Measurements from ENCODE around the gene PDP2.
A peak's percentile ranks its signal among the peaks of the same experiment; 100 is the strongest.

The PDP2 gene

DNA sequence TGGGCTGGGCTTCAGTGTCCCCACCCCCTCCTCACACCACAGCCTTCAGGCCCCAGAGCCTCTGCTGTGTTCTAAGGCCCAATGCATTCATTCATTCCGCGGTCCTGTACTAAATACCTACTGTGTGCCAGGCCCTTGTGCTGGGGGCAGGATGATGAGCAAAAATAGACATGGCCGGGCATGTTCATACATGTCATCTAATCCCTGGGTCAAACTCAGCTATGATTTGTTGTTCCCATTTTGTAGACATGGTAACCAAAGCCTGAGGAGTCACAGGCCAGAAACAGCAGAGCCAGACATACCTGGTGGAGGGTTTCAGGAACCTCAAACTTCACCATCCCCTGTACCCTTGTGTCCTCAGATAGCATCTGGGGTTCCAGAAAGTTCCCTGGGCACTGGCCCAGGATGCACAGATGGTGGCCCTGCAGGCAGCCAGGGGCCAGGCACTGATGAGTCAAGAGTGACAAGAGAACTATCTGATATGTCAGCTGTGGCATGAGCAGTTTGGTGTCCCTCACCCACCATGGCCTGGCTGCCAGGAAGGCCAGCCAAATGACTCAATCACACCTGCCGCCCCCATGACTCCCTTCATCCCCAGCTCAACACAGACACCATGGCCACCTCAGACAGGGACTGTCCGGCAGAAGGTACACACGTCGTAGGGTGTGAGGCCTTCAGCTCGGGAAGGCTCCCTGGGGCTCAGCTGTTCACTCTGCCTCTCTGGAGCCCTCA lies 47.8 kb downstream of the PDP2 start:
- peak; percentile 94 to 96 for DNase-seq
- H2BK5ac ChIP-seq (ENCODE audit: low read depth, low read length, poor library complexity), result no peak overlapping the region
- H4K12ac ChIP-seq (ENCODE audit: low read depth, low read length), result no peak overlapping the region
- H3K18ac ChIP-seq (ENCODE audit: low read length), result no peak overlapping the region
- no peak overlapping the region for H3K4me3 ChIP-seq (ENCODE audit: low read depth, low read length)
- peaks cover 8 to 12% of the 10 kb centered on the region in 2 experiments for H3K4me1 ChIP-seq (ENCODE audit: control insufficient read depth in 1 of 2, insufficient read depth in 2 of 2, low read length in 2 of 2)
- H3K79me2 ChIP-seq (ENCODE audit: control insufficient read depth, insufficient read depth, low read length, poor library complexity), result no peaks in the 10 kb centered on the region
- no peak overlapping the region for H2AK5ac ChIP-seq (ENCODE audit: low read length)
- H3K4me2 ChIP-seq (ENCODE audit: low read length), result no peak overlapping the region
- H4K91ac ChIP-seq (ENCODE audit: low read depth, low read length), result no peak overlapping the region
- H3K23ac ChIP-seq (ENCODE audit: low read length), result no peak overlapping the region
- H3K27me3 ChIP-seq (ENCODE audit: insufficient read depth, low read length), result peaks cover 32% of the 10 kb centered on the region
- H2AFZ ChIP-seq (ENCODE audit: insufficient read depth, low read length, poor library complexity), result no peak overlapping the region
- H2BK12ac ChIP-seq (ENCODE audit: low read length), result no peak overlapping the region
- H3K27ac ChIP-seq (ENCODE audit: low read depth, low read length), result no peak overlapping the region
- H3K14ac ChIP-seq (ENCODE audit: low read length), result no peak overlapping the region
- peaks cover 5 to 8% of the 10 kb centered on the region in 2 experiments for H3K36me3 ChIP-seq (ENCODE audit: control insufficient read depth in 1 of 2, insufficient read depth in 2 of 2, low read length in 2 of 2)
- H3K79me1 ChIP-seq (ENCODE audit: low read length), result no peaks in the 10 kb centered on the region
- no peak overlapping the region for H3K4ac ChIP-seq (ENCODE audit: low read depth, low read length)
- no peak overlapping the region for H2BK120ac ChIP-seq (ENCODE audit: insufficient read depth, low read length, poor library complexity)
- no peak overlapping the region for H3K9ac ChIP-seq (ENCODE audit: low read length)
- WGBS (ENCODE audit: extremely low coverage, insufficient coverage, insufficient read length), result no CpG with 5 or more reads among the region's 8 CpGs
- H3K9me3 ChIP-seq (ENCODE audit: insufficient read depth, low read depth, low read length), result peaks cover 4% of the 10 kb centered on the region
- H4K8ac ChIP-seq (ENCODE audit: low read depth, low read length), result no peak overlapping the region

DNA sequence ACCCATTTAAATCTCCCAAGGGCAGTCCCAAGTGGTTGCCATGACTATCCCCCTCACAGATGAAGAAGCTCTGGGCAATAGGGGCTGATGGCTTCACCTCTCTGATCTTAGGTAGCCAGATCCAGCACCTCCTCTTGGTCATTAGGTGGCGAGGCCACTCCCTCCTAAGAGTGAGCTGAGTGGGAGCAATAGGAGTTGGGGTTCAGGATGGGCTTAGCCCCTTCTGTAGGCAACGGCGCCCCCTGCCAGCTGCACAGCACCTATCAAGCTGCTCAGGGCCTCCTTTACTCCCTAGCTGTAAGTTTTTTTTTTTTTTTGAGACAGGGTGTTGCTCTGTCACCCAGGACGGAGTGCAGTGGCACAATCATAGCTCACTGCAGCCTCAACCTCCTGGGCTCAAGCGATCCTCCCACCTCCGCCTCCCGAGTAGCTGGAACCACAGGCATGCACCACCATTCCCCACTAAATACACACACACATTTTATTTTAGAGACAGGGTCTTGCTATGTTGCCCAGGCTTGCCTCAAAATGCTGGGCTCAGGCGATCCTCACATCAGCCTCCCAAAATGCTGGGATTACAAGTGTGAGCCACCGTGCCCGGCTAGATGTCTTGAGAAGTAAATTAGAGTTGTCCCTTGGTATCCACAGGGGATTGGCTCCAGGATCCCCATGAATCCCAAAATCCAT lies 48.5 kb downstream of the PDP2 start:
- Histone ChIP-seq H2BK5ac (ENCODE audit: low read depth, low read length, poor library complexity) (no peak overlapping the region), H3K4ac (ENCODE audit: low read depth, low read length) (no peak overlapping the region), H3K23ac (ENCODE audit: low read length) (no peak overlapping the region), H3K79me1 (ENCODE audit: low read length) (peaks cover under 1% of the 10 kb centered on the region), H4K12ac (ENCODE audit: low read depth, low read length) (no peak overlapping the region), H3K4me2 (ENCODE audit: low read length) (no peak overlapping the region), H2AK5ac (ENCODE audit: low read length) (no peak overlapping the region), H4K8ac (ENCODE audit: low read depth, low read length) (no peak overlapping the region), H2BK12ac (ENCODE audit: low read length) (no peak overlapping the region), H3K79me2 (ENCODE audit: control insufficient read depth, insufficient read depth, low read length, poor library complexity) (no peaks in the 10 kb centered on the region), H3K27me3 (ENCODE audit: insufficient read depth, low read length) (peaks cover 30% of the 10 kb centered on the region), H3K4me3 (ENCODE audit: low read depth, low read length) (no peak overlapping the region), H2AFZ (ENCODE audit: insufficient read depth, low read length, poor library complexity) (no peak overlapping the region), H3K36me3 (ENCODE audit: control insufficient read depth in 1 of 2, insufficient read depth in 2 of 2, low read length in 2 of 2) (peaks cover 5 to 8% of the 10 kb centered on the region in 2 experiments), H3K18ac (ENCODE audit: low read length) (no peak overlapping the region), H3K9me3 (ENCODE audit: insufficient read depth, low read depth, low read length) (peaks cover 2% of the 10 kb centered on the region), H3K27ac (ENCODE audit: low read depth, low read length) (no peak overlapping the region), H3K9ac (ENCODE audit: low read length) (no peak overlapping the region), H3K14ac (ENCODE audit: low read length) (no peak overlapping the region), H2BK120ac (ENCODE audit: insufficient read depth, low read length, poor library complexity) (no peak overlapping the region), H4K91ac (ENCODE audit: low read depth, low read length) (no peak overlapping the region), H3K4me1 (ENCODE audit: control insufficient read depth in 1 of 2, insufficient read depth in 2 of 2, low read length in 2 of 2) (peaks cover 15 to 20% of the 10 kb centered on the region in 2 experiments)
- no CpG with 5 or more reads among the region's 10 CpGs for WGBS (ENCODE audit: extremely low coverage, insufficient coverage, insufficient read length)
- no peak for DNase-seq

DNA sequence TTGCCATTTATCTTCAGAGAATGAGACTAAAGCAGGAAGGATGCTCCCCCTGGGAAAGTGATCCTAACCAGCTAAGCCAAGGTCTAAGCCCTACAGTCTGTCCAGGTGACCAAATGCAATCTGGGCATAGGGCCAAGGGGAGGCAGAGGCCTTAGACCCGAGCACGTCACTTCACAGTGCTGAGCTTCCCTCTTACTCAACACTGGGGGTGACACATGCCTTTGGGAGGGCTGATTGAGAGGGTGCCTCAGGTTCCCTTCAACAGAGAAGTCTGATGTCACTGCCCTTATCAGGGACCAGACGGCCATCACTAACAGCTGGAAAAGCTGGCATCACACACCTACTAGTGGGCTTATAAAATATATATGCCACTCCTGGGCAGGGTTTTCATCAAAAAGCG lies 49.9 kb downstream of the PDP2 start:
- no CpG with 5 or more reads among the region's 4 CpGs for WGBS (ENCODE audit: extremely low coverage, insufficient coverage, insufficient read length)
- no peak overlapping the region for H3K4ac ChIP-seq (ENCODE audit: low read depth, low read length)

DNA sequence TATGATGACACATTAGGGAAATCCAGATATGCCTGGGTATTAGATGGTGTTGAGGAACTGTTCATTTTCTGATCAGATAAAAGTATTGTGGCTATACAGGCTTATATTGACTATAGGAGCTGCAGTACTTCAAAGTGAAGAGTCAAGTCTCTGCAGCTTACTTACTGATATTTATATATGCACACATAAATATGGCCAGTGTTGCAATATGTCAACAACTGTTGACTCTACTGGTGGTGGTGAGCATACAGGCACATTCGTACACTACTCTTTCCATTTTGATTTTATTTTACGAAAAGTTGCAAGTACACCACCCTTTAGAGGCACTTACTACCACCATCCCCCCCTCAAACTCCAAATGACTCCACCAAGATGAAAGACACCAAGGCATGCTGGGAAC lies 51.4 kb downstream of the PDP2 start:
- DNase-seq, result no peak
- Histone ChIP-seq H2BK5ac (ENCODE audit: low read depth, low read length, poor library complexity) (no peak overlapping the region), H3K4ac (ENCODE audit: low read depth, low read length) (no peak overlapping the region), H3K27ac (ENCODE audit: low read depth, low read length) (no peak overlapping the region), H3K79me2 (ENCODE audit: control insufficient read depth, insufficient read depth, low read length, poor library complexity) (peaks cover 9% of the 10 kb centered on the region), H2AFZ (ENCODE audit: insufficient read depth, low read length, poor library complexity) (no peak overlapping the region), H3K4me3 (ENCODE audit: low read depth, low read length) (no peak overlapping the region), H2BK120ac (ENCODE audit: insufficient read depth, low read length, poor library complexity) (no peak overlapping the region), H3K14ac (ENCODE audit: low read length) (no peak overlapping the region), H3K36me3 (ENCODE audit: control insufficient read depth in 1 of 2, insufficient read depth in 2 of 2, low read length in 2 of 2) (peaks cover 8 to 11% of the 10 kb centered on the region in 2 experiments), H3K4me2 (ENCODE audit: low read length) (no peak overlapping the region), H3K27me3 (ENCODE audit: insufficient read depth, low read length) (peaks cover 1% of the 10 kb centered on the region), H2AK5ac (ENCODE audit: low read length) (no peak overlapping the region), H2BK12ac (ENCODE audit: low read length) (no peak overlapping the region), H3K4me1 (ENCODE audit: control insufficient read depth in 1 of 2, insufficient read depth in 2 of 2, low read length in 2 of 2) (peaks cover 20% of the 10 kb centered on the region in 2 experiments), H3K79me1 (ENCODE audit: low read length) (peaks cover 8% of the 10 kb centered on the region), H4K12ac (ENCODE audit: low read depth, low read length) (no peak overlapping the region), H3K23ac (ENCODE audit: low read length) (no peak overlapping the region), H3K18ac (ENCODE audit: low read length) (no peak overlapping the region), H3K9me3 (ENCODE audit: insufficient read depth, low read depth, low read length) (no peaks in the 10 kb centered on the region), H4K91ac (ENCODE audit: low read depth, low read length) (no peak overlapping the region), H3K9ac (ENCODE audit: low read length) (no peak overlapping the region), H4K8ac (ENCODE audit: low read depth, low read length) (no peak overlapping the region)
- WGBS (ENCODE audit: extremely low coverage, insufficient coverage, insufficient read length), result no CpG with 5 or more reads among the region's 2 CpGs

More for the DNA sequence above, 49.9 kb downstream of the PDP2 start:
- Histone ChIP-seq H3K36me3 (ENCODE audit: control insufficient read depth in 1 of 2, insufficient read depth in 2 of 2, low read length in 2 of 2) (peaks cover 5 to 8% of the 10 kb centered on the region in 2 experiments), H3K79me2 (ENCODE audit: control insufficient read depth, insufficient read depth, low read length, poor library complexity) (peaks cover 7% of the 10 kb centered on the region), H3K4me1 (ENCODE audit: control insufficient read depth in 1 of 2, insufficient read depth in 2 of 2, low read length in 2 of 2) (peaks cover 14 to 16% of the 10 kb centered on the region in 2 experiments), H3K27me3 (ENCODE audit: insufficient read depth, low read length) (peaks cover 16% of the 10 kb centered on the region), H2BK12ac (ENCODE audit: low read length) (no peak overlapping the region), H3K4me3 (ENCODE audit: low read depth, low read length) (no peak overlapping the region), H3K18ac (ENCODE audit: low read length) (no peak overlapping the region), H3K14ac (ENCODE audit: low read length) (no peak overlapping the region), H3K23ac (ENCODE audit: low read length) (no peak overlapping the region), H2AFZ (ENCODE audit: insufficient read depth, low read length, poor library complexity) (no peak overlapping the region), H4K12ac (ENCODE audit: low read depth, low read length) (no peak overlapping the region), H3K9me3 (ENCODE audit: insufficient read depth, low read depth, low read length) (peaks cover 2% of the 10 kb centered on the region), H3K9ac (ENCODE audit: low read length) (no peak overlapping the region), H3K79me1 (ENCODE audit: low read length) (peaks cover 8% of the 10 kb centered on the region), H2BK120ac (ENCODE audit: insufficient read depth, low read length, poor library complexity) (no peak overlapping the region), H3K4me2 (ENCODE audit: low read length) (no peak overlapping the region), H3K27ac (ENCODE audit: low read depth, low read length) (no peak overlapping the region), H4K91ac (ENCODE audit: low read depth, low read length) (no peak overlapping the region), H4K8ac (ENCODE audit: low read depth, low read length) (no peak overlapping the region), H2AK5ac (ENCODE audit: low read length) (no peak overlapping the region), H2BK5ac (ENCODE audit: low read depth, low read length, poor library complexity) (no peak overlapping the region)
- DNase-seq, result peak; percentile 38 to 65
